Parathyroid adenoma (tissue), 2 donors: ENCODE results near the gene CST7.

Experiments
- H2AFZ ChIP-seq: fragments of 300-600 bp; sonication (generic); one replicate; pipeline ENCODE4 v1.7.0; 2017; ENCODE audit warnings: antibody characterized with exemption, mild to moderate bottlenecking
- H3K27ac ChIP-seq: fragments of 300-600 bp; sonication (generic); one replicate; pipeline ENCODE4 v1.7.0; 2017
- H3K27me3 ChIP-seq: fragments of 300-600 bp; sonication (generic); one replicate; pipeline ENCODE4 v1.7.0; 2017; ENCODE audit warnings: low read length; ENCODE audit not compliant: control insufficient read depth, insufficient read depth
- H3K36me3 ChIP-seq: fragments of 300-600 bp; sonication (generic); one replicate; pipeline ENCODE4 v1.7.0; 2017; ENCODE audit warnings: low read length; ENCODE audit not compliant: control insufficient read depth, insufficient read depth
- H3K4me1 ChIP-seq: fragments of 300-600 bp; sonication (generic); one replicate; pipeline ENCODE4 v1.7.0; 2017; ENCODE audit warnings: control low read depth
- H3K4me2 ChIP-seq: fragments of 300-600 bp; sonication (generic); one replicate; pipeline ENCODE4 v1.7.0; 2017; ENCODE audit warnings: low read length
- H3K4me3 ChIP-seq: fragments of 300-600 bp; sonication (generic); one replicate; pipeline ENCODE4 v1.7.0; 2017; ENCODE audit warnings: low read depth, low read length
- H3K79me2 ChIP-seq: fragments of 300-600 bp; sonication (generic); one replicate; pipeline ENCODE4 v1.7.0; 2017; ENCODE audit warnings: control low read depth
- H3K9ac ChIP-seq: fragments of 300-600 bp; sonication (generic); one replicate; pipeline ENCODE4 v1.7.0; 2017; ENCODE audit warnings: mild to moderate bottlenecking
- H3K9me3 ChIP-seq: fragments of 300-600 bp; sonication (generic); one replicate; pipeline ENCODE4 v1.7.0; 2017; ENCODE audit warnings: low read length; ENCODE audit not compliant: control insufficient read depth
- TF ChIP-seq, protein P1 (sequence below): fragments of 300-600 bp; sonication (generic); IDR thresholded peaks from one replicate; pipeline ENCODE4 v1.7.0; 2017; ENCODE audit warnings: antibody characterized with exemption, mild to moderate bottlenecking
- donor health status: primary hyperparathyroidism.

Gene CST7

GRCh38 chr20:24979036-24979960 is 30.2 kb downstream of the CST7 start:
- H3K4me2 ChIP-seq: no peak overlapping the region
- H3K27me3 ChIP-seq: no peaks in the 10 kb centered on the region
- H2AFZ ChIP-seq: no peak overlapping the region
- no peak overlapping the region for H3K4me3 ChIP-seq
- H3K79me2 ChIP-seq: peaks cover 31% of the 10 kb centered on the region
- TF ChIP-seq, protein P1, sequence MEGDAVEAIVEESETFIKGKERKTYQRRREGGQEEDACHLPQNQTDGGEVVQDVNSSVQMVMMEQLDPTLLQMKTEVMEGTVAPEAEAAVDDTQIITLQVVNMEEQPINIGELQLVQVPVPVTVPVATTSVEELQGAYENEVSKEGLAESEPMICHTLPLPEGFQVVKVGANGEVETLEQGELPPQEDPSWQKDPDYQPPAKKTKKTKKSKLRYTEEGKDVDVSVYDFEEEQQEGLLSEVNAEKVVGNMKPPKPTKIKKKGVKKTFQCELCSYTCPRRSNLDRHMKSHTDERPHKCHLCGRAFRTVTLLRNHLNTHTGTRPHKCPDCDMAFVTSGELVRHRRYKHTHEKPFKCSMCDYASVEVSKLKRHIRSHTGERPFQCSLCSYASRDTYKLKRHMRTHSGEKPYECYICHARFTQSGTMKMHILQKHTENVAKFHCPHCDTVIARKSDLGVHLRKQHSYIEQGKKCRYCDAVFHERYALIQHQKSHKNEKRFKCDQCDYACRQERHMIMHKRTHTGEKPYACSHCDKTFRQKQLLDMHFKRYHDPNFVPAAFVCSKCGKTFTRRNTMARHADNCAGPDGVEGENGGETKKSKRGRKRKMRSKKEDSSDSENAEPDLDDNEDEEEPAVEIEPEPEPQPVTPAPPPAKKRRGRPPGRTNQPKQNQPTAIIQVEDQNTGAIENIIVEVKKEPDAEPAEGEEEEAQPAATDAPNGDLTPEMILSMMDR: no peak
- H3K9ac ChIP-seq: no peak overlapping the region
- H3K27ac ChIP-seq: no peak overlapping the region
- H3K4me1 ChIP-seq: peaks cover 11% of the 10 kb centered on the region
- H3K9me3 ChIP-seq: no peaks in the 10 kb centered on the region
- no peaks in the 10 kb centered on the region for H3K36me3 ChIP-seq

DNA sequence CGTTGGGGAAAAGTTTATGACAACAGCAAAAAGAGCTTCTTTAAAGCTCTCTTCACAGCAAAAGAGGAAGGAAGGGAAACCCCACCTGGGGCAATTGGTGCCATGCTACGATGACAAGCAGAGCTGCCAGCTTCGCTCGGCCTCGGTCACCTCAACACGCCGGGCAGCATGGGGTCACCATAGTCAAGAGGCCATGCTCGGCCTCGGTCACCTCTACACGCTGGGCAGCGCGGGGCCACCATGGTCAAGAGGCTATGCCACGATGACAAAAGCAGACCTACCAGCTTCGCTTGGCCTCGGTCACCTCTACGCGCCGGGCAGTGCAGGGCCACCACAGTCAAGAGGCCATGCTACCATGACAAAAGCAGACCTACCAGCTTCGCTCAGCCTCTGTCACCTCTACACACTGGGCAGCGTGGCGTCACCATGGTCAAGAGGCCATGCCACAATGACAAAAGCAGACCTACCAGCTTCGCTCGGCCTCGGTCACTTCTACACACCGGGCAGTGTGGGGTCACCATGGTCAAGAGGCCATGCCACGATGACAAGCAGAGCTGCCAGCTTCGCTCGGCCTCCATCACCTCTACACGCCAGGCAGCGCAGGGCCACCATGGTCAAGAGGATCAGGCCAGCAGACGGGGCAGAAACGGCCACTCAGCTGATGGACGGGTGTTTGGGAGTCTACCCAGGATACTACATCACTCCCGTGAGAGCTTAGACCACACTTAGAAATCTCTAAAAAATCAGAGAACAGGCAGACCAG is 31.4 kb downstream of the CST7 start:
- peaks cover 32% of the 10 kb centered on the region for H3K79me2 ChIP-seq
- no peaks in the 10 kb centered on the region for H3K27me3 ChIP-seq
- peaks cover 23% of the 10 kb centered on the region for H3K4me1 ChIP-seq
- no peak overlapping the region for H3K27ac ChIP-seq
- no peak overlapping the region for H3K4me2 ChIP-seq
- no peaks in the 10 kb centered on the region for H3K36me3 ChIP-seq
- no peak overlapping the region for H2AFZ ChIP-seq
- no peak overlapping the region for H3K4me3 ChIP-seq
- H3K9ac ChIP-seq: no peak overlapping the region
- no peaks in the 10 kb centered on the region for H3K9me3 ChIP-seq
- TF ChIP-seq, protein P1: no peak

- TF ChIP-seq, protein P1: no peak
- Histone ChIP-seq H3K4me2 (no peak overlapping the region), H3K4me1 (peaks cover 29% of the 10 kb centered on the region), H2AFZ (no peak overlapping the region), H3K79me2 (peaks cover 34% of the 10 kb centered on the region), H3K27ac (no peak overlapping the region), H3K27me3 (no peaks in the 10 kb centered on the region), H3K4me3 (no peak overlapping the region), H3K9me3 (no peaks in the 10 kb centered on the region), H3K9ac (no peak overlapping the region), H3K36me3 (no peaks in the 10 kb centered on the region)
Measured at GRCh38 chr20:24981282-24981681, 32.2 kb downstream of the CST7 start.

DNA sequence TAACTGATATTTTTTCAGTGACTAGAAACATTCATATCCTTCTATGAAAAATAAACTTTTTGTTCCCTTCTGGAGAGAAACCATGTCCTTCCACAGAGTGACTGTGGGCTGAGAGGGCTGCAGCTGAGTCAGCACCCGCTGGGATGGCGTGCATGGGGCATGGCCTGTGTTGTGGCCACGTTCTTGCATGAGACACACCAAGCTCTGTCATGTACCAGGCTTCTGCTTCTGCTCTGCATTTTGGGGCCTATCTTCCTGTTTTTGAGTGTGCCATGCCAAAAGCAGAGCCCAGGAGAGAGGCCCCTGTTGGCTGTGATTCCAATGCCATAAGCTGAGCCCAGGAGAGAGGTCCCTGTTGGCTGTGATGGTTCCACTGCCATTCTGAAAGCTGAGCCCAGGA is 32.7 kb downstream of the CST7 start:
- Histone ChIP-seq H3K9me3 (no peaks in the 10 kb centered on the region), H3K79me2 (peaks cover 32% of the 10 kb centered on the region), H3K4me2 (no peak overlapping the region), H3K27ac (no peak overlapping the region), H3K9ac (no peak overlapping the region), H3K27me3 (no peaks in the 10 kb centered on the region), H2AFZ (no peak overlapping the region), H3K36me3 (no peaks in the 10 kb centered on the region), H3K4me3 (no peak overlapping the region), H3K4me1 (peaks cover 34% of the 10 kb centered on the region)
- TF ChIP-seq, protein P1: no peak
